Neural cell (in vitro differentiated cells): ENCODE measurements around the gene TECPR1. TPM values are rescaled to one million over a fixed set of nuclear protein-coding genes. Genes with fewer than 3 reads are reported as not detected.

Source experiments
- H2AFZ ChIP-seq: fragments of 200-600, 300-800 bp; sonication (generic), shearing (Covaris generic); 2 replicates; pipeline ENCODE4 v1.6.0; 2014; ENCODE audit warnings: low read depth, mild to moderate bottlenecking, antibody characterized with exemption, low read length, moderate library complexity
- H3F3A ChIP-seq: fragments of 200-600 bp; shearing (Covaris generic); 2 replicates; pipeline ENCODE4 v1.6.1; 2016; ENCODE audit warnings: mild to moderate bottlenecking, moderate library complexity, mixed read lengths, antibody characterized with exemption, low read length; ENCODE audit not compliant: insufficient read depth, poor library complexity, severe bottlenecking
- H3K27ac ChIP-seq: fragments of 200-600, 300-800 bp; sonication (generic), shearing (Covaris generic); 2 replicates; pipeline ENCODE4 v1.5.1; 2014; ENCODE audit warnings: mild to moderate bottlenecking, low read length, moderate library complexity
- H3K27me3 ChIP-seq: fragments of 300-800, 200-600 bp; sonication (generic), shearing (Covaris generic); 2 replicates; pipeline ENCODE4 v1.6.0; 2014; ENCODE audit warnings: mild to moderate bottlenecking, low read depth, low read length, moderate library complexity; ENCODE audit not compliant: insufficient read depth
- H3K36me3 ChIP-seq: fragments of 300-800, 200-600 bp; sonication (generic), shearing (Covaris generic); 2 replicates; pipeline ENCODE4 v1.5.1; 2014; ENCODE audit warnings: mild to moderate bottlenecking, antibody characterized with exemption, low read length, moderate library complexity; ENCODE audit not compliant: insufficient read depth
- H3K4me2 ChIP-seq: fragments of 300-800, 200-600 bp; sonication (generic), shearing (Covaris generic); 2 replicates; pipeline ENCODE4 v1.6.0; 2014; ENCODE audit warnings: mild to moderate bottlenecking, low read length
- H3K4me3 ChIP-seq: fragments of 300-800, 200-600 bp; sonication (generic), shearing (Covaris generic); 2 replicates; pipeline ENCODE4 v1.5.1; 2014; ENCODE audit warnings: mild to moderate bottlenecking, low read length, moderate library complexity
- H3K79me2 ChIP-seq: fragments of 200-600 bp; shearing (Covaris generic); replicated peaks from 2 replicates; pipeline ENCODE4 v1.6.0; 2014; ENCODE audit warnings: mild to moderate bottlenecking, low read length, moderate library complexity; ENCODE audit not compliant: insufficient read depth
- H3K9ac ChIP-seq: fragments of 300-800, 200-600 bp; sonication (generic), shearing (Covaris generic); 2 replicates; pipeline ENCODE4 v1.6.1; 2016; ENCODE audit warnings: mild to moderate bottlenecking, low read length, mixed read lengths
- H3K9me2 ChIP-seq: fragments of 200-600 bp; shearing (Covaris generic); 2 replicates; pipeline ENCODE4 v1.6.1; 2016; ENCODE audit warnings: mild to moderate bottlenecking, low read length, mixed read lengths; ENCODE audit not compliant: insufficient read depth
- H3K9me3 ChIP-seq: fragments of 200-600, 300-800 bp; sonication (generic), shearing (Covaris generic); 2 replicates; pipeline ENCODE4 v1.6.1; 2016; ENCODE audit warnings: mild to moderate bottlenecking, mixed run types, low read length, moderate library complexity, mixed read lengths
- H4K20me1 ChIP-seq: fragments of 200-600 bp; shearing (Covaris generic); 2 replicates; pipeline ENCODE4 v1.6.1; 2016; ENCODE audit warnings: mild to moderate bottlenecking, mixed run types; ENCODE audit not compliant: insufficient read depth
- EP300 ChIP-seq: fragments of 450-650 bp; conservative IDR thresholded peaks from 2 replicates; pipeline ENCODE4 v1.6.1; 2014; ENCODE audit warnings: antibody characterized with exemption, mild to moderate bottlenecking, moderate library complexity; ENCODE audit not compliant: poor library complexity, severe bottlenecking
- EZH2 ChIP-seq: fragments of 200-600, 300-800 bp; shearing (Covaris generic), sonication (generic); IDR thresholded peaks from 2 replicates; pipeline ENCODE4 v1.6.1; 2014; ENCODE audit warnings: antibody characterized with exemption, low read length, borderline replicate concordance, mild to moderate bottlenecking; ENCODE audit not compliant: insufficient read depth, poor library complexity, severe bottlenecking
- MXI1 ChIP-seq: fragments of 450-650 bp; conservative IDR thresholded peaks from 2 replicates; pipeline ENCODE4 v1.6.1; 2014; ENCODE audit warnings: antibody characterized with exemption, mild to moderate bottlenecking; ENCODE audit not compliant: poor library complexity, severe bottlenecking
- POLR2AphosphoS5 ChIP-seq: IDR thresholded peaks from 2 replicates; pipeline ENCODE4 v1.6.1; 2012
- RAD21 ChIP-seq: fragments of 450-650 bp; conservative IDR thresholded peaks from 2 replicates; pipeline ENCODE4 v1.6.1; 2014; ENCODE audit warnings: antibody characterized with exemption, mild to moderate bottlenecking, moderate library complexity
- SMC3 ChIP-seq: fragments of 450-650 bp; conservative IDR thresholded peaks from 2 replicates; pipeline ENCODE4 v1.6.1; 2014; ENCODE audit warnings: antibody characterized with exemption, mild to moderate bottlenecking, moderate library complexity; ENCODE audit not compliant: poor library complexity
- TAF1 ChIP-seq: IDR thresholded peaks from 2 replicates; pipeline ENCODE4 v1.6.1; 2012; ENCODE audit warnings: low read depth
- polyA plus RNA-seq: library from polyadenylated mRNA; depleted of rRNA; stranded (reverse); fragments of >200 nt; gene quantifications from 2 replicates; pipeline ENCODE4 v1.2.3, GENCODE V29; 2014
- TF ChIP-seq, protein P1 (sequence below): fragments of 450-650 bp; IDR thresholded peaks from 2 replicates; pipeline ENCODE4 v1.5.1; 2014; ENCODE audit warnings: antibody characterized with exemption, mild to moderate bottlenecking, moderate library complexity; ENCODE audit not compliant: poor library complexity, severe bottlenecking
- TF ChIP-seq, protein P2 (sequence below): IDR thresholded peaks from 2 replicates; pipeline ENCODE4 v1.6.1; 2012; ENCODE audit warnings: borderline replicate concordance

Gene TECPR1
- polyA plus RNA-seq, 1 donor from 2014 or later: 46.6 TPM

DNA sequence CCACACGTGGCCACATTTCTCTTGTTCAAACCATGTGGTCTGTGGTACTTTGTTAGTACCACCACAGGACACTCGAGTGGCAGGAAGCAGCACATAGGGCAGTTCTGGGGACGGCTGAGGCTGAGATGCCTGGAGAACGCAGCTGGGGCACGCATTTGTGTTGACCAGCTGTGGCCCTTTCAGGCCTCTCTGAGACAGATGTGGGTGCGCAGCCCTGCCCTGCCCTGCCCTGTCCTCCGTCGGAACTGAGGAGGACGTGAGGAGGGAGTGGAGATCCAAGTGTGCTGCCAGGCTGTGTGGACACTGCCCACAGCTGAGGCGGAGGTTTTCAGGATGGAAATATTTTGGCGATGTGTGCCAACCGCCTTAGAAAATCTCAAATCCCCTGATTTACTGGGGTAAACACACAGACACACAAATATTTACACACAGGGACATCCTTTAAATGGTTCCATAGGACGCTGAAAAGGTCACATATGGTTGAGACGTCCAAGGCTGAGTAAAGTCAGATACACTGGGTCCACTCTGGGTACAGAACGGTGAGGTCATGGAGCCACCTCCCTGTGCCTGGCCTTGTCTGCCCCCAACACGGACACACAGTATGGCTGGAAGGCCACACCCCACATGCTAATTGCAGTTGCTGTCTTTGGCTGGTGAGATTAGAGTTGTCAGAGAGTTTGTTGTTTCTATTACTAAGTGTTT lies 26.0 kb downstream of the TECPR1 start:
- Histone ChIP-seq H3K9ac (no peak overlapping the region), H3K79me2 (no peaks in the 10 kb centered on the region), H2AFZ (no peak overlapping the region), H3K27me3 (no peaks in the 10 kb centered on the region), H3K4me3 (no peak overlapping the region), H3K27ac (no peak overlapping the region), H4K20me1 (no peaks in the 10 kb centered on the region), H3K36me3 (no peaks in the 10 kb centered on the region), H3F3A (no peaks in the 10 kb centered on the region), H3K9me2 (no peaks in the 10 kb centered on the region), H3K9me3 (no peaks in the 10 kb centered on the region), H3K4me2 (no peak overlapping the region)
- no peak for TF ChIP-seq EZH2
- TF ChIP-seq, protein P1, sequence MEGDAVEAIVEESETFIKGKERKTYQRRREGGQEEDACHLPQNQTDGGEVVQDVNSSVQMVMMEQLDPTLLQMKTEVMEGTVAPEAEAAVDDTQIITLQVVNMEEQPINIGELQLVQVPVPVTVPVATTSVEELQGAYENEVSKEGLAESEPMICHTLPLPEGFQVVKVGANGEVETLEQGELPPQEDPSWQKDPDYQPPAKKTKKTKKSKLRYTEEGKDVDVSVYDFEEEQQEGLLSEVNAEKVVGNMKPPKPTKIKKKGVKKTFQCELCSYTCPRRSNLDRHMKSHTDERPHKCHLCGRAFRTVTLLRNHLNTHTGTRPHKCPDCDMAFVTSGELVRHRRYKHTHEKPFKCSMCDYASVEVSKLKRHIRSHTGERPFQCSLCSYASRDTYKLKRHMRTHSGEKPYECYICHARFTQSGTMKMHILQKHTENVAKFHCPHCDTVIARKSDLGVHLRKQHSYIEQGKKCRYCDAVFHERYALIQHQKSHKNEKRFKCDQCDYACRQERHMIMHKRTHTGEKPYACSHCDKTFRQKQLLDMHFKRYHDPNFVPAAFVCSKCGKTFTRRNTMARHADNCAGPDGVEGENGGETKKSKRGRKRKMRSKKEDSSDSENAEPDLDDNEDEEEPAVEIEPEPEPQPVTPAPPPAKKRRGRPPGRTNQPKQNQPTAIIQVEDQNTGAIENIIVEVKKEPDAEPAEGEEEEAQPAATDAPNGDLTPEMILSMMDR: no peak
- no peak for TF ChIP-seq POLR2AphosphoS5
- TF ChIP-seq, protein P2, sequence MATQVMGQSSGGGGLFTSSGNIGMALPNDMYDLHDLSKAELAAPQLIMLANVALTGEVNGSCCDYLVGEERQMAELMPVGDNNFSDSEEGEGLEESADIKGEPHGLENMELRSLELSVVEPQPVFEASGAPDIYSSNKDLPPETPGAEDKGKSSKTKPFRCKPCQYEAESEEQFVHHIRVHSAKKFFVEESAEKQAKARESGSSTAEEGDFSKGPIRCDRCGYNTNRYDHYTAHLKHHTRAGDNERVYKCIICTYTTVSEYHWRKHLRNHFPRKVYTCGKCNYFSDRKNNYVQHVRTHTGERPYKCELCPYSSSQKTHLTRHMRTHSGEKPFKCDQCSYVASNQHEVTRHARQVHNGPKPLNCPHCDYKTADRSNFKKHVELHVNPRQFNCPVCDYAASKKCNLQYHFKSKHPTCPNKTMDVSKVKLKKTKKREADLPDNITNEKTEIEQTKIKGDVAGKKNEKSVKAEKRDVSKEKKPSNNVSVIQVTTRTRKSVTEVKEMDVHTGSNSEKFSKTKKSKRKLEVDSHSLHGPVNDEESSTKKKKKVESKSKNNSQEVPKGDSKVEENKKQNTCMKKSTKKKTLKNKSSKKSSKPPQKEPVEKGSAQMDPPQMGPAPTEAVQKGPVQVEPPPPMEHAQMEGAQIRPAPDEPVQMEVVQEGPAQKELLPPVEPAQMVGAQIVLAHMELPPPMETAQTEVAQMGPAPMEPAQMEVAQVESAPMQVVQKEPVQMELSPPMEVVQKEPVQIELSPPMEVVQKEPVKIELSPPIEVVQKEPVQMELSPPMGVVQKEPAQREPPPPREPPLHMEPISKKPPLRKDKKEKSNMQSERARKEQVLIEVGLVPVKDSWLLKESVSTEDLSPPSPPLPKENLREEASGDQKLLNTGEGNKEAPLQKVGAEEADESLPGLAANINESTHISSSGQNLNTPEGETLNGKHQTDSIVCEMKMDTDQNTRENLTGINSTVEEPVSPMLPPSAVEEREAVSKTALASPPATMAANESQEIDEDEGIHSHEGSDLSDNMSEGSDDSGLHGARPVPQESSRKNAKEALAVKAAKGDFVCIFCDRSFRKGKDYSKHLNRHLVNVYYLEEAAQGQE: no peak

DNA sequence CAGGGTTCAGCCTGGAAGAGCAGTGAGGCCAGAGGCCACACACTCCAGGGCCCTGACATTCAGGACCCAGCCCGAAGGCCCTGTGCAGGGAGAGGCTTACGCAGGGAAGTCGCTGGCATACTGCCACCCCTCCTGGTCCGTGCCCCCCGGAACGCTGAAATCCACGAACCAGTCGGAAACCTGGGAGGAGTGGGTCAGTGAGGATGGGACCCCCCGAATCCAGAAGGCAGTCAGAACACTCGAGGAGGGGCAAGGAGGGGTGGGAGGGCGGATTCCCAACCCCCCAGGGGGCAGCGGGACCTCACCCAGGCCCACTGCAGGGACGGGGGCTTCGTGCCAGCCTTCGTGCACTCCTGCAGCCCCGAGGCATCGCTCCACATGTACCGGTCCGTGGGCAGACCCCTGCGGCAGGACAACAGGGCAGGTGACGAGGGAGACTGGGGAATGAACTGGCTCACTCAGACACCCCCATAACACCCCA lies 27.3 kb downstream of the TECPR1 start:
- Histone ChIP-seq H4K20me1 (no peaks in the 10 kb centered on the region), H3K4me3 (no peak overlapping the region), H3K79me2 (no peaks in the 10 kb centered on the region), H3K9ac (no peak overlapping the region), H3K27me3 (no peaks in the 10 kb centered on the region), H3K27ac (no peak overlapping the region), H2AFZ (no peak overlapping the region), H3K36me3 (no peaks in the 10 kb centered on the region), H3K9me3 (no peaks in the 10 kb centered on the region), H3K4me2 (no peak overlapping the region), H3K9me2 (no peaks in the 10 kb centered on the region), H3F3A (no peaks in the 10 kb centered on the region)
- no peak for TF ChIP-seq EZH2
- TF ChIP-seq SMC3: no peak

DNA sequence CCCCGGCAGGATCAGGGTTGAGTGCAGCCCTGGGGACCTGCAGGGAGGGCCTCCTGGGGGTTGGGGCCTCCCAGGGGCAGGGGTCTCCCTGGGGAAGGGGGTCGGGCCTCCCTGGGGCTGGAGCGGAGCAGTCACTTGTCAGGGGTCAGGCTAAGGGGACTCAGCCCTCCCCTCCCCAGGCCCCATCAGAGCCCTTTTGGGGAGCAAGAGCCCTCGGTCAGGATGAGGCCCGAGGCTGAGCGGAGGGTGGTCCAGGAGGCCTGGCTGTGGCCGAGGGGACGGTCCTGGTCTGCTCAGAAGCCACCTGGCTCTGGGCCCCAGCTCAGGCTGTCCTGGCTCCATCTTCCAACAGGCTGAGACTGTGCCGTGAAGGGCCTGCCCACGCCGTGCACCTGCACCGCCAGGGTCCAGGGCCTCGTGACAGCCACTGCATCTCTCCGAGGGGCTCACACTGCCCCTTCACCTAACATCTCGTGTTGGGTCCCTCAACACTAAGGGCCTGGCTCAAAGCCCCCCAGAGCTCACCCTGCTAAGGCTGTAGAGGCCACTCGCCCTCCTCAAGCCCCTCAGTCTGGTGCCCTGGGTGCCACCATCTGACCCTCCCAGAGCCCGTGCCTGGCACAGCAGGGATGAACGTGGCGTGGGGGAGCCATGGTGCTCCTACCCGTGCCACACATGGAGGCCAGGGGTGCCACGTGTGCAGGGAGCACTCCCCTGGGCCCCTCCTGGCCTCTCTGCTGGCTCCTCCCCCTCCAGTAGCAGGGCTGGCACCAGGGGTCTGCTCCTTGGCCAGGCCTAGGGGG lies 27.9 kb downstream of the TECPR1 start:
- Histone ChIP-seq H3K79me2 (no peaks in the 10 kb centered on the region), H2AFZ (no peak overlapping the region), H3K27me3 (no peaks in the 10 kb centered on the region), H3F3A (no peaks in the 10 kb centered on the region), H3K9me3 (no peaks in the 10 kb centered on the region), H3K9ac (no peak overlapping the region), H3K4me3 (no peak overlapping the region), H3K9me2 (no peaks in the 10 kb centered on the region), H4K20me1 (no peaks in the 10 kb centered on the region), H3K27ac (no peak overlapping the region), H3K4me2 (no peak overlapping the region), H3K36me3 (no peaks in the 10 kb centered on the region)
- TF ChIP-seq MXI1 (no peak), SMC3 (no peak), EZH2 (no peak), EP300 (no peak), TAF1 (no peak), RAD21 (no peak), POLR2AphosphoS5 (no peak)
- TF ChIP-seq, protein P1: no peak
